Anterior cingulate cortex (tissue), 58 donors: ENCODE measurements around the gene PANK4.
A peak's percentile ranks its signal among the peaks of the same experiment; 100 is the strongest.

Source experiments
- DNase-seq, 58 donors: peaks; one replicate each; lab custom pipeline; 2025; lab: John Stamatoyannopoulos, UW

PANK4 gene

DNA sequence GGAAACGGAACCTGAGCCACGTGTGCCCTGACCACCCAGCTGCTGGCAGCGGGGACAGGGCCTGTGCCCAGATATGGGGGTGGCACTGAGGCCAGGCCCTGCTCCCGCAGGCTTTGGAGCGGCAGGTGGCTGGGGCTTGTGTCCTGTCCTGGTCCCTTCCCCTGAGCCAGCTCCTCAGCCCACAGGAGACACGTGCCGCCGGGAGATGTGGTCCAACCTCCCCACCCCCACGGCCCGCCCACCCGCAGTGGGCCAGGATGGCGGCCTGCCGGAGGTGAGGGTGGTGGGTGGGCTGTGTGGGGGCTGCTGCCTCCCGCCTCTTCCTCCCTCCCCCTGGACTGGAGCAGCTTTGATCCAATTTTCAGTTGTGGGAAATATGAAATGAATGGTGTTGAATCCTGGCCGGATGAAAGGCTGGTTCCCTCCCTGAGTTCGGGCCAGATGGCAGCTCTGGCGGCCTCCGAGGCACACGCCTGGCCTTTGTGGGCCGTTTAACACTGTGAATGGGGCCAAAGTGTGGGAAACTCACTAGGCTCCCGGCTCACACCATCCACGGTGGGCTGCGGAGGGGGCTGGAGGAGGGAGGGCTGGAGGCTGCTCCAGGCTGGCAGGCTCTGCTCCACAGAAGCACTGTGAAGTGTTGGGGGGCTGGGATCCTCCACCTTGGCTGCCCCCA lies 6.2 kb upstream of the PANK4 start:
- DNase-seq = peak in 44 of 58 donors; percentile 13 to 89 (median 60)

DNA sequence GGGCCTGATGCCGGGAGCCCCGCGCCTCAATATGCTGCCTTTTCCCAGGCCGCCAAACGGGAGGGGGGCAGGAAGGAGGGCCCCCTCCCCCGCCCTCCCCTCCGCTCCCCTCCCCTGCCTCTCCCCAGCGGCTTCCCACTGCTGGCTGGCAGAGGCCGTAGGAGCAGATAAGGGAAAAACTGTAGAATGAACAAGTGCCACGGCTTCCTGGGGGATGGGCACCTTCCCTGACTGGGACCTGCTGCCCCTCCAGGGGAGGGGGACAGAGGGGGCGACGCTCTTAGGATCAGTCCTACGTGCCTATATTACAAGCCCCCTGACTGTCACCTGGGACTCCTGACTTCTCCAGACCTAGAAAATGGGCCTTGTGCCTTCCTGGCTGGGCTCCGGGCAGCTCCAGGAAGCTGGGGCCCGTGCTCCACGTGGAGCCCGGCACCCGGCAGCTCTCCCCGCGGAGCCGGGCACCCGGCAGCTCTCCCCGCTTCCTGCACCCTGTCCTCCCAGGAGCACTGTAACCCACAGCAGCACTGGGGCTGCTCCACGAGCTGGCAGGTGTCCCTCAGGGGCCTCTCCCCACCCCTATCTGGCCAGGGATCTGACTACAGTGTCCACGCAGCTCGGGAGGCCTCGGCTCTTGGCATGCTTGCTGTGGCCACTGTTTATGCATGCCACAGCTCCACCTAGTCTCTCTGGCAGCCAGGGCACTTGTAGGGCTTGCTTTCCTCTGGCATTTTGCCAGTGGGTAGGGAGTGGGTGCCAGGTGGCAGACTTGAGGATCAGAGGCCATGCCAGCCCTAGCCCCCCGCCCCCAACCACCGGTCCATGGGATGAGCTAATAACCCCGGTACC lies 4.3 kb upstream of the PANK4 start:
- DNase-seq = peak in 46 of 58 donors; percentile 16 to 81 (median 52)

DNA sequence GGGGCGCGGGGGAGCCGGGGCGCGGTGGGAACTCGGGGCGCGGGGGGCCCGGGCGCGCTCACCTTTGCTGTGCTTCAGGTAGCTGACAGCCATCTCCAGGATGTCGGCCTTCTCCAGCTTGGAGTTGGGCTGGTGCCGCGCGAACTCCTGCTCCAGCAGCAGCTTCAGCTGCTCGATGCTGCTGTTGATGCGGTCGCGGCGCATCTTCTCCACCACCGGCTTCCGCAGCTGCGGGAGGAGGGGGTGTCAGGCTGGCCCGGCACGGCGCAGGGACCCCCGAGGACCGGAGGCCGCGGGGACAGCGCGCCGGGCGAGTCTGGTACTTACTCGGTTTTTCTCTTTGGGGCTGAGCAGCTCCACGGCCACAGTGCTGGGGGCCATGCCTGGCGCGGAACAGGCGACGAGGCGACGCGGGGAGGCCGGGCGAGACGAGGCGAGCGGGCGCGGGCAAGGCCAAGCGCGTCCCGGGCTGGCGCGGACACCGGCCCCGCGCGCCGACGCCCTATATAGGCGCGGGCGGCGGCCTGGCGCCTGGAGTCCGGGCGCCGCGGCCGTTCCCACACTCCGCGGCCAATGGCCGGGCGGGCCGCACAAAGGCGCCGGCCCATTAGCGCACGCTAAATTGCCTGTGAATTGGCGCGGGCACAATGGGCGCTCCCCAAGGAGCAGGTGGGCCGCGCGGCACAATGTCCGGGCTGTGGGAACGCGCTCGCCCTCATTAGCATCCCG lies 3.6 kb upstream of the PANK4 start, which contains the start of gene HES5:
HES5 (minus strand) TSS at position 480 of the 729 bp plus-strand sequence; CDS start at position 381, 99 bp downstream.
- peak in 47 of 58 donors; percentile 28 to 92 (median 67) for DNase-seq

DNA sequence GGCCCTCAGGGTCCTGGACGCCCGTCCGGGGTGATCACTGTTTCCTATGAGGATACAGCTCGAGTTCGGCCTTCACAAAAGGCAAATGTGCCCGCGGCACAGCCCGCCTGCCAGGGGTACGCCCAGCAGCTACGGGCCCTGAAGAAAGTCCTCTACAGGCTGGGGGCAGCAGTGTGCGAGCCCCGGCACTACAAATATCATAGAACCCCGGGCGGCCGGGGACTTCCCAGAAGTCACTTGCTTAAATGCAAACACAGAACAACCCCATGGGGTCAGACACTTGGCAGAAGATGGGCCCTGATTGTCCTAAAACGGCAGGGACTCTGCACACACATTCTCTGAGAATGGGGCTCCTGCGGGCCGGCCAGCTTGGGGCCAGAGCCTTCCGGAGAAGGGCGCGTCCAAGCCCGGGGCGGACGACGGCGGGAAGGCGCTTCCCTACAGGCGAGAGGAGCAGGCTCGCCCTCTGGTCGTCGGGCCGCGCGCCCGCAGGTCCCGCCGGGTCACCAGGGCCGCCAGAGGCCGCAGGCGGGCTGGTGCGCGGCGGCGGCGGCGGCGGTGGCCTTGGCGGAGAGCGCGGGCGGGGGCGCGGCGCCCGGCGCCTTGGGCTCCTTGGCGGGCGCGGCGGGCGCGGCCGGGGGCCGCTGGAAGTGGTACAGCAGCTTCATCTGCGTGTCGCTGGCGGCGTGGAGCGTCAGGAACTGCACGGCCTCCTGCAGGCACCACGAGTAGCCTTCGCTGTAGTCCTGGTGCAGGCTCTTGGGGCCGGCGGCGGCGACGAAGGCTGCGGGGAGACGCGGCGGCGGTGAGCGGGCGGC lies 2.8 kb upstream of the PANK4 start:
- peak in 19 of 58 donors; percentile 5 to 61 (median 40) for DNase-seq

DNA sequence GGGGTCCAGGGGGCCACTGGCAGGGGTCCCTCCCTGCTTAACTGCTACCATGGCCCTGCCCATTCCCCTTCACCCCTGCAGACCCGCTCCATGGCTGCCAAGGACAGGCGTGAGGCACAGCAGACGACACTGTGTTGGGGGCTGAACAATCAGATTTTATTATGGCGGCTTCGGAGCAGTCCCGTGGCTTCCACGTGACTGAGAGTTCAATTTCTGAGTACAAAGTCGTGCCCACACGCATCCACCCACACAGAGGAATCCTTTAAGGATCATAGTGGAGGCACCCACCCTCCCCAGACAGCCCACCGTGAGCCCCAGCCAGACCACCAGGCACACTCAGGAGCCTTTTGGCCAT lies 2.2 kb upstream of the PANK4 start:
- DNase-seq = peak in 3 of 58 donors; percentile 27 to 59 (median 49)

DNA sequence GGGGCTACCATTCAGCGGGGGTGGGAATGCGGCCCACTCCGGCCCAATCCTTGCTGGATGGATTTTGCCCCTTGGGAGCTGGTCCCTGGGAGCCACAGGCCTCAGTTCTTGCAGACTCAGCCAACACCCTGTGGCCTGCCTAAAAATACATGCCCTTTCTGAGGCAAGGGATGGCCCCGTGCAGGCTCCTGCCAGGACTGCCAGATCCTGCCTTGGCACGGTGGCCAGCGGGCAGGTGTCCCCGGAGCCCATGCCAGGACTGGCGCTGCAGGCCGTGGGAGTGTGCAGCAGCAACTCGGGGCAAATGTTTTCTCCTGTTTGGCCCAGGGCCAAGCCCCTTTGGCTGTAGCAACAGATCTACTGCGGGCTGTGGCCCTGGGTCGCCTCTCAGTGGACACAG lies 1.6 kb upstream of the PANK4 start:
- peak in 50 of 58 donors; percentile 10 to 90 (median 60) for DNase-seq

DNA sequence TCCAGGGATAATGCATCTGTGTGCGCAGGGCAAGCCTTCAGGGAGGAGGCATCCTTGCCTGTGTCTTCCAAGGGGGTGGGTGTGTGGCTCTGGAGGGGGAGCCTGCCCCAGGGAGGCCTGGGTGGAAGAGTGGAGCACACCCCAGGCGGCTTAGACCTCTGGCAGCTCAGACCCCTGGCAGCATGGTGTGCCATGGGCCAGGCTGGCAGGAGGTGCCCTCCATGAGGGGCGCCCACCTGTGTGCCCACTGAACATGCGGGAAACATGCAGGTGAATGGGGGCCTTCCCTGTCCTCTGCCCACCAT lies 1.1 kb upstream of the PANK4 start:
- peak in 1 of 58 donors; percentile 60 for DNase-seq

DNA sequence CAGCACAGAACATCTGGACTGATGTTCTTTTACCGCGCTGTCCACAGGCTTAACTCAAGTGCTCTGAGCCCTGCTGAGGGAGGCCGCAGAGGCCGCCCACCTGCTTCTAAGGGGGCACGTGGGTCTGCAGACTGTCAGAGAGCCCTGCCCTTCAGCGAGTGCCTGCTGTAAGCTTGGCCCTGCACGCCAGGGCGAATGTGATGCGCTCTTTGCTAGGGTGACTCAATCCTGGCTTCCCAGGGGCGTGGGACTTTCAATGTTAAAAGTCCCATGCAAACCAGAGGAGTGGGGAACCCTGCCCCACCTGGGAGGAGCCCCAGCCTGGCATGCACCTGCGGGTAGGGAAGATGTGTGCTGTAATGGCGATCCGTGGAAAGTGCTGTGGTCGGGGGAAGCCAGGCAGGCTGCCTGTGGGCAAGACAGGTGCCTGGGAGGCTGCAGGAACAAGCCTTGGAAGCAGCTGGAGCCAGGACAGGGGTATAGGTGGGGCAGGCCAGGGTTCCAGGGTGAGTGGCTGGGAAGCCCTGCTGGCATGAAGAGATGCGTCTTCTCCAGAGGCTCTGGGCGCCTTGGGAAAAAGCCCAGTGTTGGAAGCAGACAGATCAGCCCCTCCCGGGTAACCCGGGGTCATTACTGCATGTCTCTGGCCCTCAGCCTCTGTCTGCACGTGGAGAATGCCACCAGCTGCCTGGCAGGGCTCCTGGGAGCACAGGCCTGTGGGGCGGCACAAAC lies 594 bp upstream of the PANK4 start:
- peak in 54 of 58 donors; percentile 25 to 89 (median 72) for DNase-seq

DNA sequence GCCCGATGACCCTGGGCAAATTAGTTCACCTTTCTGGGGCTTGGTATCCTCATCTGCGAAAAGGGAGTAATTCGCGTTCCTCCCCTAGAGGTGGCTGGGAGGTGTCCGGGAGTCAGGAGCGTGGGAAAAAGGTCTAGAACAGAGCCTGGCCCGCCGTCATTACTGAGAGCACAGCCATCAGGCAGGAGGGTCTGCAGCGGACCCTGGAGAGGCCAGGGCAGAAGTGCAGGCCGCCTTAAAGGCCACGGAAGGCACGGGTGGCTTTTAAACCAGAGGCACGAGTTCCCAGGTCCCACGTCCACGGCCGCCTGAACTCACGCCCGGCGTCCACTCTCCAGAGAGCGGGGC lies 850 bp downstream of the PANK4 start:
- no peak for DNase-seq

DNA sequence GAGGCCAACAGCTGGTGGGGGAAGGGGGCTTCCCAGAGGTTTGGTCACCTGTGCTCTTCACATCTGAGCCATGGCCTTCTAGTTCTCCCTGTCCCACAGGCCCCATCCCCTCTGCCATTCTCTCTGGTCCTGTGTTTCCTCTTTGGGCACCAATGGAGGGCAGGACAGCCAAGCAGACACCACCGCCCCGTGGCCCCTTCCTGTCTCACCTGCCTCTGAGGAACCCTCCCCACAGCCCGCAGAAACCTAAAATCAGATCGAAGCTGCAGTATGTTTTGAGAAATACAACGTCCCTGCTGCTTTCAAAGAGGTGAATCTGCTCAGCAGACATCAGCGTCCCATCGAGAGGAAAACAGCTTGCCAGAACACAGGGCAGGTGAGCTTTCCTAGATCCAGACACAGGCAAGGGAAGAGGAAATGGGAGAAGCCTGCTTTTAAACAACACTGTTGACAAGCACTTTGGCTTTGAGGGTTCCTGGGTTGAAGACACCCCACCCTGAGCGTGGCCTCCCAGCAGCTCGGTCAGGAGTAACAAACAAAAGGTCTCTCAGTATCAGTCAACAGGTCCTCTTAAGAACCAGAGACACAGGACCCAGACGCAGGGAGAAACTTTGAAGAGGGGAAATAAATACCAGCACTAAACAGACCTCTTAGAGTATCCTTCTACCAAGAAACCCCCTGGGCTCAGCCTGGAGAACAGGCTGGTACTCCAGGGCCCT lies 2.3 kb downstream of the PANK4 start:
- no peak for DNase-seq

DNA sequence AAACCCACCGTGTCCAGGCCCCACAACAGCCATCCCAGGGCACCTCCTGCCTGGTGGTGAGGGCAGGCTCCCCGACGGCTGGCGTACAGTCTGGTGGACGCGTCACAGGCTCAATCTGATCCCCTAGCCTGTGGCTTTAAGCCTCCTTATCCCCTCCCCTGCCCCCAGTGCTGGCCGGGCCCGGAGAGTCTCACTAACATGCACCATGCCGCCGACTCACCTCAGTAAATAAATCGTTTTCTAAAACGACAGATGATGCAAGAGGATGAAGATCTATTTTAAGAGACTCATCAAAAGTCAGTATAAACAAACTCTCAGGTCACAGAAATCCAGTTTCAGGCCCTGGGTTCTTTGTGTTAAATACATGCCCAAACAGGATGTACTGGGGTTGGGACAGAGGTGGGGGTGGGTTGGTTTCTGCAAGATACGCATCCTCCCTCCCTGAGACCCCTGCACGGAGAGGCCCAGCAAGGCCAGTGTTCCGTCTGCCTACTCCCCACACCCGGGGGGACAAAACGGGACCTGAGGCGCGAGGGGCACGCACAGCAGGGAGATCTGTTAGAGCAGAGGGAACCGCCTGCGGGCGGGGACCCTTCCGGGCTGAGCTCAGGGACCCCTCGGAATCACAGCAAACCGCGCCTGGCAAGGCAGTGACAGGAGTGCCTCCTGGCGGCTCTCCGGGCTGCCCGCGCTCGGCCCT lies 3.1 kb downstream of the PANK4 start:
- no peak for DNase-seq

DNA sequence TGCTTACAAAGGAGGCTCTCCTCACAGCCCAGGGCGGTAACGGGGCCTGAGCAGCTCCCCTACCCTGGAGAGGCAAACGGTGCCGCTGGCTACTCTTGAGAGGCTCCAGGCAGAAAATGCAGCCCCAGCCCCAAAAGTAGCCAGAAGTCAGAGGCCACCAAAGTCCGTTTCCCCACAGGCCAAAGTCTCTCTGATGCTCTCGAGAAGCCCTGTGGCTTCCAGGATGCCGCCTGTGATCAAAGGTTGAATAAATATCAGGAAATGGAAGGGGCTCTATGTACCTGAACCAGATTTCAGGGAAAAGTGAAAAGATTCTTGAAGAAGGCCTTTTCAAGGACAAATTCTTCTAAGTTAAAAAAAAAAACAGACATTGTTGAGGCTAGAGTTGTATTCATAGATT lies 4.2 kb downstream of the PANK4 start:
- DNase-seq = no peak

DNA sequence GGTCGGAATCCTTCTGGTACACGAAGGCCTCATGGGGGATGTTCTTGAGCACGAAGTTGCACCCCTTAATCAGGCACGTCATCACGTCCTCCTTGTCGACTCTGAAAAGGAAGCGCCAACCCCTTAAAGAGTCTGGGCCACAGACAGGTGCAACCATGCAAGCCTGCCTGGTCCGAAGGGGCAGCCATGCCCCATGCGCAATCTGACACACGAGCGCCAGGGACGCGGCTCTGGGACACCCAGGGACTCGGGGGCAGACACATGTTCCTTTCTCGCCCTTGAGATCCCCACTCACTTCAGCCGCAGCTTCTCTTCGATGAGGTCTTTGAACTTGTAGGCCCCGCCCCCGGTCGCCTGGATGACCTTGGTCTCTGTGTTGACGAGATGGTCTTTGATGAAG lies 5.6 kb downstream of the PANK4 start:
- no peak for DNase-seq

DNA sequence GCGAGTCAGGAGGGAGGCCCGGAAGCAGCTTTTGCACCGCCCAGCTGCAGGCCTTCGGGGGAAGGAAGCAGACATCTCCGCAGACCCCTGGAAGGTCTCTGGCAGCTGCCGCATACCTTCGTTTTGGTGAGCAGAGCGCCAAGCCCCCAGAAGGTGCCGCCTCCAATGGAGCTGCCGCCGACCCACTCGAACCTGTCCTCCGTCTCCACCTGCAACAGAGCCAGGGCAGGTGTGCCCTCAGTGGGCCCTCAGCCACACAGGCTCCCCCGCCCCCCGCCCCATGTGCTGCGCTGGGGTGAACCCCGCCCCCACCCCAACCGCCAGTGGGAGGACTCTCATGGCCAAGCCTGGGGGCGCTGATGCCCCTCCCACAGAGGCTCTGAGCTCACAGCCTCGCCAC lies 6.2 kb downstream of the PANK4 start:
- no peak for DNase-seq

DNA sequence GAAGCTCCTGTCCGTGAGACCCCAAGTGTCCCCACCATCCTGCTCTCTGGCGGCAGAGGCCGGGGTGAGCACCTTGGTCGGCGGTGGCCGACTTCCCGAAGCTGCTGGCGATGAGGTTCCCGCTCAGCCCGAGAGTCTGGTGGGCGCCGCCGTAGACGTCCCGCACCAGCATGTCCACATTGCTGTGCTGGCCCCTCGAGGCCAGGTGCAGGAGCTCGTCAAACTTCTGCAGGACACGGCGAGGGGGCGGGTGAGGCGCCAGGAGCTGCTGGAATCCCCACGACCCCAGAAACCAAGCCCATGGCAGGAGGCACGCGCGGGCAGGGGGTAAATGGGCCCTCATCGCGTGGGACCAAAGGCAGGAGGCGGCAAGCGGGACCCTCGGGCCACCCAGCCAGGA lies 6.7 kb downstream of the PANK4 start:
- DNase-seq = no peak

DNA sequence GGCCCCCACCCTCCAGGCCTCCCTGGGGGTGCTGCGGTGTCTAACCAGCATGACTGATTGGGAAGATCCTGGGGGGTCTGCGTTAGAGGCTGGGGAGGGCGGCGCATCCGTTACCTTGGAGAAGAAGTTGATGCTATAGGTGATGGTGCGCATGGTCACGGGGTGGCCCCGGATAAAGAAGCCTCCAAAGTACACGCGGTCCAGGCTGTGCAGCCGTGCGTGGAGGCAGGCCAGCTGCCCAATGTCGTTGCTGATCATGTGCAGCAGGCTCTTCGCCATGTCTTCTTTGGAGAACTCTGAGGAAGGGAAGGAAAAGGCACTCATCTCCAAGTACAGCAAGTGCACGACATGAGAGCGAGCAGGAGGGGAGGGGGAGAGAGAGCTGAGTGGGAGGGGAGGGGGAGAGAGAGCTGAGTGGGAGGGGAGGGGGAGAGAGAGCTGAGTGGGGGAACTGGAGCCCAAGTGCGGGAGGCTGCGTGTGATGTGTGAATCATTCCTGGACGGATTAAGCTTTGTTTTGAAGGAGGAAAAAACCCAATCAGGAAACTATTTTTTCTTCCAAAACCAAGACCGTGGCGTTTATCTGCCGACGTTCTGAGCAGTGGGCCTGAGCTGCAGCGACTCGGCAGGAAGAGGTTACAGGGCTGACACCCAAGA lies 7.2 kb downstream of the PANK4 start:
- peak in 10 of 58 donors; percentile 14 to 79 (median 44) for DNase-seq

DNA sequence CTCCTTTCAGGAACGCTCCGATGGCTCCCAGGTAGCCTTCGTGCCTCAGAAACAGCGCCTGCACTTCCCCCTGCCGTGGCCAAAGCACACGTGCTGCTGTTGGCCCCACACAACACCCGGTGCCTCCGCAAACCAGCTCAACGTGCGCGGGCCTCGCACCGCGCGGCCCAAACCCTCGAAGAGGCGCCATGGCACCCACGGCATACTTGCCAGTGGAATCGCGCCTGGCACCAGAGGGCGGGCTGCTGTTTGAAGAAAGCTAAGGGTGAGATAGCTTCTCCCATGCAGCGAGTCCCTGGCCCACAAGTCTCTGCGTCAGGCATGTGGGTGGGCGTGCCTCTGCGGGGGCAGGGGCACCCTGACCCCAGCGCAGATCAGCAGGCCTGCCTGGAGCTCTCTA lies 7.9 kb downstream of the PANK4 start:
- peak in 1 of 58 donors; percentile 25 for DNase-seq

DNA sequence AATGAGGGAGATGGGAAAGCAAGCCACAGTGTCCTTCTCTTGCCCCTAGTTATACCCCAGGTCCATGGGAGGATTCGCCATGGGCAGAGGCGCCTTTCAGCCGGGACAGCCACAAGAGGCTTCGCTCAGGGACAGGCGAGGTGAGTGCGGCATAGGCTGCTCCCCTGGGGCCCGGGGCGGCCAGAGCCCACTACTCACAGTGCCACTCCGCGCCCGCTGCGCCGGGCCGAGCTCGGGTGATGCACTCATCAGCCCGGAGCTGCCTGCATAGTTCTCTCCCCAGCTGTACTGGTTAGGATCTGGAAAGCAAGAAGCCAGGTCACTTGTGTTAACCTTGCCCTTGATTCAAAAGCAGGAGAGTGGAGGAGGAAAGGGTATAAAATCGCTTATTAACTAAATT lies 8.4 kb downstream of the PANK4 start:
- no peak for DNase-seq
